Measurements from ENCODE around the gene EDIL3. TPM values are rescaled to one million over a fixed set of nuclear protein-coding genes. Genes with fewer than 3 reads are reported as not detected.

The EDIL3 gene
- total RNA-seq, 4 donors from 2014 or later, result 12.2 to 26.9 (median 16.1) TPM

DNA sequence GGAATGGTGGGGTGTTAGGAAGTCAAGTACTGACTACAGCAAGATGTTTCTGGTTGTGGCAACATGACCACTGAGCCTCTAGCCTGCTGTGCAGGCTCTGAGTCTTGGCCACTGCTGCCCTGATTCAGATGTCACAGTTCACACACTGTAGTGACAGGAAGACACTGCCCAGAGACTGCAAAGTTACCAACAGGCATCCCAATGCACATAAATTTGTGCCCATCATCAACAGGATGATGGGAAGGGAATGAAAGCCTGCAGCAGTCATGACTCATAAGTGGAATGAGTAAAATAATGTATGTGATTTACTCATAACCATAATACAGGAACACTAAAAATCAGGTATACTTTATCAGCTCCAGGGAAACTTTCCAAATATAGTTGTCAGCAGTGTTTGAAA lies 412.4 kb downstream of the EDIL3 start:
- no peak for ATAC-seq
- H3K4me1 ChIP-seq, result no peaks in the 10 kb centered on the region
- H3K4me3 ChIP-seq, result no peak overlapping the region
- H3K27ac ChIP-seq, result no peak overlapping the region
- no peaks in the 10 kb centered on the region for H3K27me3 ChIP-seq
- TF ChIP-seq, protein P1, sequence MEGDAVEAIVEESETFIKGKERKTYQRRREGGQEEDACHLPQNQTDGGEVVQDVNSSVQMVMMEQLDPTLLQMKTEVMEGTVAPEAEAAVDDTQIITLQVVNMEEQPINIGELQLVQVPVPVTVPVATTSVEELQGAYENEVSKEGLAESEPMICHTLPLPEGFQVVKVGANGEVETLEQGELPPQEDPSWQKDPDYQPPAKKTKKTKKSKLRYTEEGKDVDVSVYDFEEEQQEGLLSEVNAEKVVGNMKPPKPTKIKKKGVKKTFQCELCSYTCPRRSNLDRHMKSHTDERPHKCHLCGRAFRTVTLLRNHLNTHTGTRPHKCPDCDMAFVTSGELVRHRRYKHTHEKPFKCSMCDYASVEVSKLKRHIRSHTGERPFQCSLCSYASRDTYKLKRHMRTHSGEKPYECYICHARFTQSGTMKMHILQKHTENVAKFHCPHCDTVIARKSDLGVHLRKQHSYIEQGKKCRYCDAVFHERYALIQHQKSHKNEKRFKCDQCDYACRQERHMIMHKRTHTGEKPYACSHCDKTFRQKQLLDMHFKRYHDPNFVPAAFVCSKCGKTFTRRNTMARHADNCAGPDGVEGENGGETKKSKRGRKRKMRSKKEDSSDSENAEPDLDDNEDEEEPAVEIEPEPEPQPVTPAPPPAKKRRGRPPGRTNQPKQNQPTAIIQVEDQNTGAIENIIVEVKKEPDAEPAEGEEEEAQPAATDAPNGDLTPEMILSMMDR (IDR thresholded peaks at IDR 0.05), result no peak
- H3K9me3 ChIP-seq, result no peaks in the 10 kb centered on the region
- H3K36me3 ChIP-seq, result no peaks in the 10 kb centered on the region

DNA sequence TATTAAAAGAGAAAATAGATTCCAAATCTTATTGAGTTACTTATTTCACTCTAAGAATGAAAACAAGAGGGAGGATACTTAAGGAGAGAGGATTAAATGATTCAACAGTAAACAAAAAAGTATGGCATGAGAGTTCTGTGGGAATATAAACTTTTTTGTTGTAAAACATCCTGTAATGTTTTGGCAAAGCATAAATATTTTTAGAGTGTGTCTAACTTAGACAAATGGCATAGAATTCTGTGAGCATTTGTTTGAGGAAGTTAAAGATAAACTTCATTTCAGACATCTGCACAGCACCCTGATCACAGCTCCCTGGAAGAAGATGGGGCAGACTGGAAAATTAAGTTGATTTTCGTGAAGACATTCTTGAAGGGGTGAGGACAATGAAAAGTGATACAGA lies 417.3 kb downstream of the EDIL3 start:
- Histone ChIP-seq H3K9me3 (no peaks in the 10 kb centered on the region), H3K27me3 (no peaks in the 10 kb centered on the region), H3K36me3 (no peaks in the 10 kb centered on the region), H3K4me1 (no peaks in the 10 kb centered on the region), H3K27ac (no peak overlapping the region), H3K4me3 (no peak overlapping the region)
- 31 to 54% methylated on average over 1 of the region's 1 CpG for WGBS, 2 donors (ENCODE audit: low coverage in 1 of 2)
- TF ChIP-seq POLR2A (IDR thresholded peaks at IDR 0.05) (no peak), POLR2AphosphoS5 (IDR thresholded peaks at IDR 0.05) (no peak), EP300 (IDR thresholded peaks at IDR 0.05) (no peak)
- TF ChIP-seq, protein P1 (IDR thresholded peaks at IDR 0.05), result no peak
- ATAC-seq, result no peak

DNA sequence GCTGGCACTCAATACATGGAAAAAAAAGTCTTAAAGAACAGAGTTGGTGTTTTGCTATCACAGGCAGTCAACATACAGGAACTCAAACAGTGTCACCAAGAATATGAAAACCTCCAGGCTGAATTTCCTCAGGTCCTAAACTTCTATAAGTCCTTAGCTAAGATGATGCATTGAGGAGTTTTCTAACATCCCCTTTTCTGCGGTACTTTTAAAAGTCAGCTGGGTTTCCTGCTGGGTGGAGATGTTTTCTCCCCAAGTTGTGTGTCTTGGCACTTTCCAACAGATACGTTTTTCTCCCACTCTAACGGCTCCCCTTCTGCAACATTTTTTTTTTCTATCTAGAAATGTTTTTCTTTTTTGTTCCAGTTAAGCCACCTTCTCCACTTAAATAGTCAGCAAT lies 419.2 kb downstream of the EDIL3 start:
- no peaks in the 10 kb centered on the region for H3K4me1 ChIP-seq
- H3K27ac ChIP-seq, result no peak overlapping the region
- H3K36me3 ChIP-seq, result no peaks in the 10 kb centered on the region
- TF ChIP-seq POLR2A (IDR thresholded peaks at IDR 0.05), result no peak
- no peak for TF ChIP-seq EP300 (IDR thresholded peaks at IDR 0.05)
- no peak for TF ChIP-seq POLR2AphosphoS5 (IDR thresholded peaks at IDR 0.05)
- TF ChIP-seq, protein P1 (IDR thresholded peaks at IDR 0.05), result no peak
- no peak overlapping the region for H3K4me3 ChIP-seq
- H3K27me3 ChIP-seq, result no peaks in the 10 kb centered on the region
- 33 to 37% methylated on average over 3 of the region's 3 CpGs for WGBS, 2 donors (ENCODE audit: low coverage in 1 of 2)
- no peaks in the 10 kb centered on the region for H3K9me3 ChIP-seq
- ATAC-seq, result no peak

DNA sequence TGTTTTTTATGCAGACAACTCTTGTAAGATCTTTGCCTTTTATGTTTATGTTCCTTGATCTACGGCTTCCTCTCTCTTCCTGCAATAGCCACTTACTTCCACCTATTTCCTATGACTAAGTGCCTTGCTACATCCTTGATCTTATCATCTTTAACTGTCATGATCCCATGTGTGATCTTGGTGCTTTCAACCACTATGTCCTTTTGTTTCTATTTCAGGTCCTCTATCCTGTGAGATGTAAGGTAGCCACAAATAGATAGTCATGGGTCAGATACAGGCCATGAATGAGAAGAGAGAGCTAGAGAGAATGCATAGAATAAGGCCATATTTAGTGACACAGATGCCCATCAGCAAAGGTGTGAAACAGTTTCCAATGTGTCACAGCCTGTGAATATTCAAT lies 420.4 kb downstream of the EDIL3 start:
- no peak overlapping the region for H3K27ac ChIP-seq
- WGBS, 2 donors (ENCODE audit: low coverage in 1 of 2), result 77 to 80% methylated on average over 1 of the region's 1 CpG
- no peak overlapping the region for H3K4me3 ChIP-seq
- no peaks in the 10 kb centered on the region for H3K4me1 ChIP-seq
- ATAC-seq, result no peak
- no peaks in the 10 kb centered on the region for H3K36me3 ChIP-seq
- H3K9me3 ChIP-seq, result no peaks in the 10 kb centered on the region
- no peak for TF ChIP-seq POLR2AphosphoS5 (IDR thresholded peaks at IDR 0.05)
- TF ChIP-seq POLR2A (IDR thresholded peaks at IDR 0.05), result no peak
- no peak for TF ChIP-seq EP300 (IDR thresholded peaks at IDR 0.05)
- H3K27me3 ChIP-seq, result no peaks in the 10 kb centered on the region

DNA sequence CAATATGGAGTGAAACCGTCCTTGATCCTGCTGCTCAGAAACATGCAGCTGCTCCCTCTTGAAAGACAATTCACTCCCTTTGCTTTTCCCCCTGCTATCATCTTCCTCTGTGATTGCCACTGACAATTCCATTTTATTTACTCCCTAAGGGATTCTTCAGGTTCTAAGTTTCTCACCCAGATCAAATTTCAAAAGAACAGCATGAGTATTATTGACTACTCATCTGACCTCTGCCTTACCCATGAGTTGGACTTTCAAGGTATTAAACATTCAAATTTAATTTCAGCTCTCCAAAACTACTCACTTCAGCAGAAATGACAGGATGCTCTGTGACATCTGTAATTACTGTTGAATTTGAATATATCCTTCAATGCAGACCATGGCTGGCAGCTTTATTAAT lies 427.5 kb downstream of the EDIL3 start:
- Histone ChIP-seq H3K4me3 (no peak overlapping the region), H3K27ac (no peak overlapping the region), H3K36me3 (no peaks in the 10 kb centered on the region), H3K9me3 (no peaks in the 10 kb centered on the region), H3K4me1 (peaks cover 0 to 7% (median 0%) of the 10 kb centered on the region in 3 donors), H3K27me3 (no peaks in the 10 kb centered on the region)
- ATAC-seq, result no peak
- 100% methylated on average over 1 of the region's 1 CpG for WGBS, 2 donors (ENCODE audit: low coverage in 1 of 2)
- no peak for TF ChIP-seq POLR2A (IDR thresholded peaks at IDR 0.05)
- TF ChIP-seq, protein P1 (IDR thresholded peaks at IDR 0.05), result no peak
- TF ChIP-seq POLR2AphosphoS5 (IDR thresholded peaks at IDR 0.05), result no peak
- no peak for TF ChIP-seq EP300 (IDR thresholded peaks at IDR 0.05)

DNA sequence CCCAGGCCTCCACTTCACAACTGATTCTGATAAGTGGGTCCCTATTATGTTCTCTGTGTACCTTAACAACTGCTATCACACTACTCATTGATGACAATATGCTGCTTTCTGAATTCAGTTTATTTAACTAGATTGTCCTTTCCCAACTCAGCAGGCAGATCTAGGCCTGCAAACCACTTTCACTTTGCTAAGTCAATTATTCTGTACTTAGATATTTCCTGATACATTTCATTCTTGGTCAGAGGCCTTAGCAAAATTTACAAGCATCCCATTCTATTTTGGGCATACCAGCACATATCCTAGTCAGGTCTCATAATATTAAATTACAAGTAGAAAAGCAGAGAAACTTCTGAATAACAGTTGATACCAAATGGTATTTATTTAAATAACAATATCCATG lies 428.3 kb downstream of the EDIL3 start:
- ATAC-seq, result no peak
- Histone ChIP-seq H3K27me3 (no peaks in the 10 kb centered on the region), H3K27ac (no peak overlapping the region), H3K9me3 (no peaks in the 10 kb centered on the region), H3K4me3 (no peak overlapping the region), H3K4me1 (peaks cover 0 to 7% (median 0%) of the 10 kb centered on the region in 3 donors), H3K36me3 (no peaks in the 10 kb centered on the region)
- TF ChIP-seq, protein P1 (IDR thresholded peaks at IDR 0.05), result no peak

All from gastroesophageal sphincter (tissue), 4 donors.